ENCODE data around the gene AMT. TPM values are rescaled to one million over a fixed set of nuclear protein-coding genes. Genes with fewer than 3 reads are reported as not detected.

AMT gene
- polyA plus RNA-seq, 1 donor (not counting 4 experiments of a cell fraction or from before 2014, with no cell fraction given) = 7.1 TPM

GRCh38 chr3:49428752-49429080, 6.4 kb upstream of the AMT start:
- Histone ChIP-seq H3K9ac (ENCODE audit: control insufficient read depth, extremely low read depth, insufficient read depth, low read length) (peak overlapping the region; percentile 87), H3K79me2 (ENCODE audit: control insufficient read depth, insufficient read depth, low read length) (no peaks in the 10 kb centered on the region)
- no peak for FAIRE-seq

GRCh38 chr3:49427586-49427985, 5.3 kb upstream of the AMT start:
- Histone ChIP-seq H3K27me3 (ENCODE audit: control insufficient read depth, extremely low read depth, insufficient read depth, low read length) (no peaks in the 10 kb centered on the region), H3K36me3 (ENCODE audit: control insufficient read depth in 2 of 2, extremely low read depth in 1 of 2, insufficient read depth in 2 of 2, low read length in 2 of 2) (peaks cover 5% of the 10 kb centered on the region in 2 experiments), H3K4me1 (ENCODE audit: control insufficient read depth, extremely low read depth, insufficient read depth, low read length) (peaks cover 7% of the 10 kb centered on the region), H3K9me3 (ENCODE audit: control insufficient read depth, low read depth, low read length) (no peaks in the 10 kb centered on the region), H3K27ac (ENCODE audit: control insufficient read depth, insufficient read depth, low read length) (no peak overlapping the region), H2AFZ (ENCODE audit: control insufficient read depth, low read length) (no peak overlapping the region), H3K4me2 (ENCODE audit: control insufficient read depth, extremely low read depth, insufficient read depth, low read depth, low read length) (no peak overlapping the region), H3K9ac (ENCODE audit: control insufficient read depth, extremely low read depth, insufficient read depth, low read length) (no peak overlapping the region), H3K9me1 (ENCODE audit: control insufficient read depth, extremely low read depth, insufficient read depth, low read length) (no peaks in the 10 kb centered on the region), H3K4me3 (ENCODE audit: control insufficient read depth in 2 of 3, extremely low read depth in 1 of 3, insufficient read depth in 2 of 3, low read depth in 1 of 3, low read length in 3 of 3) (no peak overlapping the region), H3K79me2 (ENCODE audit: control insufficient read depth, insufficient read depth, low read length) (no peaks in the 10 kb centered on the region), H4K20me1 (ENCODE audit: control insufficient read depth, extremely low read depth, insufficient read depth, low read length) (no peaks in the 10 kb centered on the region)
- dilution Hi-C loops (cut with MboI; ENCODE audit: extremely low pct_ligation_motif_present, low sequenced_read_pairs) = no loop called here
- FAIRE-seq (no peak), DNase-seq (ENCODE audit: low read depth, low spot score) (no peak)
- no peak for TF ChIP-seq CTCF (optimal IDR thresholded peaks at IDR 0.05 in 1 of 3, IDR thresholded peaks at IDR 0.05 in 1 of 3, conservative IDR thresholded peaks at IDR 0.05 in 1 of 3; ENCODE audit: extremely low read depth in 1 of 3, insufficient read depth in 2 of 3, low read length in 3 of 3)
- no peak for TF ChIP-seq EZH2 (IDR thresholded peaks at IDR 0.05; ENCODE audit: low read length)

More at GRCh38 chr3:49428752-49429080, 6.4 kb upstream of the AMT start:
- no peaks in the 10 kb centered on the region for H3K9me3 ChIP-seq (ENCODE audit: control insufficient read depth, low read depth, low read length)
- H3K27me3 ChIP-seq (ENCODE audit: control insufficient read depth, extremely low read depth, insufficient read depth, low read length) = no peaks in the 10 kb centered on the region
- no peak for TF ChIP-seq CTCF (optimal IDR thresholded peaks at IDR 0.05 in 1 of 3, IDR thresholded peaks at IDR 0.05 in 1 of 3, conservative IDR thresholded peaks at IDR 0.05 in 1 of 3; ENCODE audit: extremely low read depth in 1 of 3, insufficient read depth in 2 of 3, low read length in 3 of 3)
- no peak for TF ChIP-seq EZH2 (IDR thresholded peaks at IDR 0.05; ENCODE audit: low read length)
- DNase-seq (ENCODE audit: low read depth, low spot score) = no peak
- H3K4me2 ChIP-seq (ENCODE audit: control insufficient read depth, extremely low read depth, insufficient read depth, low read depth, low read length) = peak overlapping the region; percentile 84
- H4K20me1 ChIP-seq (ENCODE audit: control insufficient read depth, extremely low read depth, insufficient read depth, low read length) = no peaks in the 10 kb centered on the region
- peak overlapping the region; percentile 96 for H2AFZ ChIP-seq (ENCODE audit: control insufficient read depth, low read length)
- dilution Hi-C loops (cut with MboI; ENCODE audit: extremely low pct_ligation_motif_present, low sequenced_read_pairs) = no loop called here
- H3K36me3 ChIP-seq (ENCODE audit: control insufficient read depth in 2 of 2, extremely low read depth in 1 of 2, insufficient read depth in 2 of 2, low read length in 2 of 2) = peaks cover 0 to 5% of the 10 kb centered on the region in 2 experiments
- H3K27ac ChIP-seq (ENCODE audit: control insufficient read depth, insufficient read depth, low read length) = peak overlapping the region; percentile 87
- H3K4me1 ChIP-seq (ENCODE audit: control insufficient read depth, extremely low read depth, insufficient read depth, low read length) = peaks cover 7% of the 10 kb centered on the region
- H3K4me3 ChIP-seq (ENCODE audit: control insufficient read depth in 2 of 3, extremely low read depth in 1 of 3, insufficient read depth in 2 of 3, low read depth in 1 of 3, low read length in 3 of 3) = peak overlapping the region; percentile 48 to 80 (median 62)
- no peaks in the 10 kb centered on the region for H3K9me1 ChIP-seq (ENCODE audit: control insufficient read depth, extremely low read depth, insufficient read depth, low read length)

Data from keratinocyte (primary cell).